ENCODE data around the gene LITAF.

Gene LITAF

DNA sequence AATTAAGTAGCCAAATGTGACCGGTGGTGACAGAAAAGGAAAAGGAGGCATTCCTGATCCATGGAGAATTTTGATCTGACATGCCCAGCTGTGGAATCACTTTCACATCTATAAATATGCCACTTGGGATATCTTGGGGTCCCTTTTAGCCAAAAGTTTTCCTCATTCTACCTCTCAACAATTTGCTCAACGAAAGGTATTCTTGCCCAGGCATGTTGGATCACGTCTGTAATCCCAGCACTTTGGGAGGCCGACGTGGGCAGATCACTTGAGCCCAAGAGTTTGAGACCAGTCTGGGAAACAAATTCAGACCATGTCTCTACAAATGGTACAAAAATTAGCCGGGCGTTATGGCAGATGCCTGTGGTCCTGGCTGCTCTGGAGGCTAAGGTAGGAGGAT is 24.3 kb downstream of the LITAF start:
- no peaks in the 10 kb centered on the region for H3K4me1 ChIP-seq (ENCODE audit: insufficient read depth, low read length)
- H3K36me3 ChIP-seq (ENCODE audit: insufficient read depth, low read length), result no peaks in the 10 kb centered on the region
- DNase-seq (no peak), ATAC-seq (ENCODE audit: insufficient read depth, low read depth) (no peak)
- no peak overlapping the region for H2AFZ ChIP-seq (ENCODE audit: low read depth, low read length)
- H3K4me2 ChIP-seq (ENCODE audit: insufficient read depth, low read length), result no peak overlapping the region
- no peaks in the 10 kb centered on the region for H3K79me2 ChIP-seq (ENCODE audit: insufficient read depth, low read length)
- H4K20me1 ChIP-seq (ENCODE audit: insufficient read depth, low read length), result no peaks in the 10 kb centered on the region
- H3K9me3 ChIP-seq (ENCODE audit: insufficient read depth, low read length, severe bottlenecking), result no peaks in the 10 kb centered on the region
- H3K27me3 ChIP-seq (ENCODE audit: insufficient read depth, low read length, poor library complexity), result no peaks in the 10 kb centered on the region
- no peak overlapping the region for H3K9ac ChIP-seq (ENCODE audit: low read depth, low read length)
- H3K4me3 ChIP-seq (ENCODE audit: low read depth in 1 of 2, low read length in 2 of 2), result no peak overlapping the region
- no peak overlapping the region for H3K27ac ChIP-seq (ENCODE audit: low read length)
- TF ChIP-seq EZH2 (IDR thresholded peaks at IDR 0.05; ENCODE audit: borderline replicate concordance, low read depth, low read length, severe bottlenecking) (no peak), CTCF (IDR thresholded peaks at IDR 0.05; ENCODE audit: borderline replicate concordance, extremely low read depth, low read length, poor library complexity, severe bottlenecking) (no peak)

GRCh38 chr16:11561856-11562255 is 24.9 kb downstream of the LITAF start:
- Histone ChIP-seq H4K20me1 (ENCODE audit: insufficient read depth, low read length) (no peaks in the 10 kb centered on the region), H3K4me2 (ENCODE audit: insufficient read depth, low read length) (no peak overlapping the region), H3K36me3 (ENCODE audit: insufficient read depth, low read length) (no peaks in the 10 kb centered on the region), H3K9me3 (ENCODE audit: insufficient read depth, low read length, severe bottlenecking) (no peaks in the 10 kb centered on the region), H3K27ac (ENCODE audit: low read length) (no peak overlapping the region), H3K4me1 (ENCODE audit: insufficient read depth, low read length) (no peaks in the 10 kb centered on the region), H3K4me3 (ENCODE audit: low read depth in 1 of 2, low read length in 2 of 2) (no peak overlapping the region), H3K9ac (ENCODE audit: low read depth, low read length) (no peak overlapping the region), H2AFZ (ENCODE audit: low read depth, low read length) (no peak overlapping the region), H3K27me3 (ENCODE audit: insufficient read depth, low read length, poor library complexity) (no peaks in the 10 kb centered on the region), H3K79me2 (ENCODE audit: insufficient read depth, low read length) (no peaks in the 10 kb centered on the region)
- no peak for DNase-seq
- no peak for TF ChIP-seq CTCF (IDR thresholded peaks at IDR 0.05; ENCODE audit: borderline replicate concordance, extremely low read depth, low read length, poor library complexity, severe bottlenecking)
- no peak for TF ChIP-seq EZH2 (IDR thresholded peaks at IDR 0.05; ENCODE audit: borderline replicate concordance, low read depth, low read length, severe bottlenecking)
- no peak for ATAC-seq (ENCODE audit: insufficient read depth, low read depth)

- no peaks in the 10 kb centered on the region for H3K4me1 ChIP-seq (ENCODE audit: insufficient read depth, low read length)
Measured at GRCh38 chr16:11561454-11561805, 25.3 kb downstream of the LITAF start.

More at GRCh38 chr16:11561454-11561805, 25.3 kb downstream of the LITAF start:
- no peaks in the 10 kb centered on the region for H3K27me3 ChIP-seq (ENCODE audit: insufficient read depth, low read length, poor library complexity)
- H3K4me3 ChIP-seq (ENCODE audit: low read depth in 1 of 2, low read length in 2 of 2), result no peak overlapping the region
- H4K20me1 ChIP-seq (ENCODE audit: insufficient read depth, low read length), result no peaks in the 10 kb centered on the region
- no peak overlapping the region for H3K4me2 ChIP-seq (ENCODE audit: insufficient read depth, low read length)
- no peak overlapping the region for H3K9ac ChIP-seq (ENCODE audit: low read depth, low read length)
- TF ChIP-seq EZH2 (IDR thresholded peaks at IDR 0.05; ENCODE audit: borderline replicate concordance, low read depth, low read length, severe bottlenecking), result no peak
- no peak for TF ChIP-seq CTCF (IDR thresholded peaks at IDR 0.05; ENCODE audit: borderline replicate concordance, extremely low read depth, low read length, poor library complexity, severe bottlenecking)
- DNase-seq, result no peak
- no peak for ATAC-seq (ENCODE audit: insufficient read depth, low read depth)
- no peaks in the 10 kb centered on the region for H3K79me2 ChIP-seq (ENCODE audit: insufficient read depth, low read length)
- H3K36me3 ChIP-seq (ENCODE audit: insufficient read depth, low read length), result no peaks in the 10 kb centered on the region; the same call in 1 of the 2 replicates
- H2AFZ ChIP-seq (ENCODE audit: low read depth, low read length), result no peak overlapping the region
- H3K9me3 ChIP-seq (ENCODE audit: insufficient read depth, low read length, severe bottlenecking), result no peaks in the 10 kb centered on the region
- no peak overlapping the region for H3K27ac ChIP-seq (ENCODE audit: low read length)

All from DND-41 (cell line).